Activated gamma-delta T cell (primary cell): ENCODE results near the gene CSMD2.

Experiments used
- DNase-seq: peaks from one replicate; lab custom pipeline; 2025; lab: John Stamatoyannopoulos, UW

Gene CSMD2

GRCh38 chr1:33997127-33998036 lies 167.6 kb downstream of the CSMD2 start:
- DNase-seq, result no peak

GRCh38 chr1:33996281-33996680 lies 168.7 kb downstream of the CSMD2 start:
- no peak for DNase-seq

GRCh38 chr1:33993301-33993700 lies 171.7 kb downstream of the CSMD2 start:
- DNase-seq, result no peak

GRCh38 chr1:33990281-33990680 lies 174.7 kb downstream of the CSMD2 start:
- no peak for DNase-seq

GRCh38 chr1:33988161-33988560 lies 176.9 kb downstream of the CSMD2 start:
- no peak for DNase-seq

GRCh38 chr1:33986390-33987095 lies 178.5 kb downstream of the CSMD2 start:
- no peak for DNase-seq

GRCh38 chr1:33985656-33986055 lies 179.4 kb downstream of the CSMD2 start:
- DNase-seq, result no peak

GRCh38 chr1:33984906-33985565 lies 180.0 kb downstream of the CSMD2 start:
- no peak for DNase-seq

GRCh38 chr1:33982419-33982818 lies 182.6 kb downstream of the CSMD2 start:
- no peak for DNase-seq

GRCh38 chr1:33979341-33979740 lies 185.7 kb downstream of the CSMD2 start:
- DNase-seq, result no peak

- no peak for DNase-seq
These were observed 189.1 kb downstream of the CSMD2 start for GRCh38 chr1:33975961-33976360.

GRCh38 chr1:33973799-33974545 lies 191.1 kb downstream of the CSMD2 start:
- no peak for DNase-seq

- no peak for DNase-seq
These were observed 192.2 kb downstream of the CSMD2 start for GRCh38 chr1:33972676-33973395.

GRCh38 chr1:33971913-33972312 lies 193.1 kb downstream of the CSMD2 start:
- DNase-seq, result no peak

GRCh38 chr1:33971018-33971710 lies 193.9 kb downstream of the CSMD2 start:
- DNase-seq, result no peak

GRCh38 chr1:33970148-33970825 lies 194.7 kb downstream of the CSMD2 start:
- no peak for DNase-seq

GRCh38 chr1:33966346-33967141 lies 198.5 kb downstream of the CSMD2 start:
- DNase-seq, result no peak

GRCh38 chr1:33965086-33965485 lies 199.9 kb downstream of the CSMD2 start:
- DNase-seq, result no peak

GRCh38 chr1:33962061-33962460 lies 203.0 kb downstream of the CSMD2 start:
- no peak for DNase-seq
